ENCODE data around the gene DCC. TPM values are rescaled to one million over a fixed set of nuclear protein-coding genes. Genes with fewer than 3 reads are reported as not detected.

The DCC gene
- total RNA-seq, 1 experiment from 2014 or later = not detected

DNA sequence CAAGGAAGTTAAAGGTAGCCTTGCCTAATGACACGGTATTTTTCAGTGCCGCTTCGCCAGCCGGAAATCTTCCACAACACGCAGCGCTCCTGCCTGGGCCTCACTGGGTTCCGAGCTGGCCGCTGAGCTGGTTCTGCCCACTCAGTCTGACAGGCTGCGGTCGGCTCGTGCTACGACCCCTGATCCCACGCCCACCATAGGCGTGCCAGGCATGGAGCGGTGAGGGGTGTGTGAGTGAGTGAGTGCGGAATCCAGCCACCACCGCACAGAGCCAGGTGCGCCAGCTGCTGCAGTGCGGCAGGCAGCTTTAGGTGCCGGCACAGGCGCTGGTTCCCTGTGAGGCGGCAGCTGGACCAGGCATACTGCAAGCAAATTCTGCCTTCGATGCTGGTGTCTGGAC, 407.9 kb downstream of the DCC start:
- no peaks in the 10 kb centered on the region for H3K27me3 ChIP-seq (replicated peaks)
- no peak for DNase-seq (ENCODE audit: low read depth in 1 of 2, low spot score in 2 of 2)
- no peak overlapping the region for H3K27ac ChIP-seq
- no peaks in the 10 kb centered on the region for H3K4me1 ChIP-seq (replicated peaks)
- H3K4me3 ChIP-seq = no peak overlapping the region
- no peaks in the 10 kb centered on the region for H3K36me3 ChIP-seq
- H3K9me3 ChIP-seq (replicated peaks) = no peaks in the 10 kb centered on the region; the same call in 1 of the 2 replicates

DNA sequence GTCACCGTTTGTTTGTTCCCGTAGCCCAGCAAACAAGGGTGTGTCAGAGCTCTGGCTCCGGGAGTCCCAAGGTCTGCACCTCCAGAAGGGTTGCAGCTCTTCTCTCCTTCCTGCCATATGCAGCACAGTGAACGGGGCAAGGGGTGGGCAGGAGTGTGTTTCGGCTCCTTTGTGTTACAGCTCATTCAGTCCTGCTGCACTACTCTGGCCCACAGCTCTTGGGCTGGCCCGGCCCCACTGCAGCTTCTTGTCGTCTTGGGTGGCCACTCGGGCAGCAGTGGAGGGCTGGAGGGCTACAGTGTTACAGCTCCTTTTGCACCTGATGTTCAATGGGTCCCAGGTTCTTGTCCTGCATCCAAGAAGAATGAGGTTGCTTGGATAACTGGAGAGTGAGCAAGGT, 408.3 kb downstream of the DCC start:
- DNase-seq (ENCODE audit: low read depth in 1 of 2, low spot score in 2 of 2) = no peak
- Histone ChIP-seq H3K4me3 (no peak overlapping the region), H3K4me1 (replicated peaks) (no peaks in the 10 kb centered on the region), H3K9me3 (replicated peaks) (no peaks in the 10 kb centered on the region; the same call in 1 of the 2 replicates), H3K27me3 (replicated peaks) (no peaks in the 10 kb centered on the region), H3K36me3 (no peaks in the 10 kb centered on the region), H3K27ac (no peak overlapping the region)

DNA sequence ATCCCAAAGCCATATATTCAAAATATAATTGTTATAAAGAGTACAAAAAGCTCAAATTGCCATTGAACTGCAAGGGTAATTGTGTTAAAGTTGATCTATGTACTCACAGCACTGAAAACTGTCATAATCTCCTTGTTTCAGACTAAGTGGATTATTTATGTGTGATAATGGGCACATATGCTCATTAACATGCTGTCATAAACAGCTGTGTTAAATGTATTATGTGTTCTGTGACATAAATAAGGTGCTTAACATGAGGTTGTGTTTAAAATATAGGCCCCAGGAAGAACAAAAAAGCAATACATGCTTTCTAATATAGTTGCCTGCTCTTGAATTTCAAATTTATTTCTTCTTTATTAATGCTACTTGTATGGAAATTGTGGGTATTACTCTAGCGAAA, 409.5 kb downstream of the DCC start:
- H3K27ac ChIP-seq = no peak overlapping the region
- no peak for DNase-seq (ENCODE audit: low read depth in 1 of 2, low spot score in 2 of 2)
- no peaks in the 10 kb centered on the region for H3K27me3 ChIP-seq (replicated peaks)
- H3K4me1 ChIP-seq (replicated peaks) = no peaks in the 10 kb centered on the region
- no peaks in the 10 kb centered on the region; the same call in 1 of the 2 replicates for H3K9me3 ChIP-seq (replicated peaks)
- H3K36me3 ChIP-seq = no peaks in the 10 kb centered on the region
- no peak overlapping the region for H3K4me3 ChIP-seq

- Histone ChIP-seq H3K27me3 (replicated peaks) (no peaks in the 10 kb centered on the region), H3K9me3 (replicated peaks) (no peaks in the 10 kb centered on the region; the same call in 1 of the 2 replicates), H3K27ac (no peak overlapping the region), H3K4me3 (no peak overlapping the region), H3K36me3 (no peaks in the 10 kb centered on the region), H3K4me1 (replicated peaks) (no peaks in the 10 kb centered on the region)
- DNase-seq (ENCODE audit: low read depth in 1 of 2, low spot score in 2 of 2) = no peak
Observed at GRCh38 chr18:52750995-52751394, 411.0 kb downstream of the DCC start.

GRCh38 chr18:52764316-52764715, 424.3 kb downstream of the DCC start:
- Histone ChIP-seq H3K36me3 (no peaks in the 10 kb centered on the region), H3K4me3 (no peak overlapping the region), H3K4me1 (replicated peaks) (no peaks in the 10 kb centered on the region), H3K27ac (no peak overlapping the region), H3K27me3 (replicated peaks) (no peaks in the 10 kb centered on the region), H3K9me3 (replicated peaks) (no peaks in the 10 kb centered on the region)
- DNase-seq (ENCODE audit: low read depth in 1 of 2, low spot score in 2 of 2) = no peak

DNA sequence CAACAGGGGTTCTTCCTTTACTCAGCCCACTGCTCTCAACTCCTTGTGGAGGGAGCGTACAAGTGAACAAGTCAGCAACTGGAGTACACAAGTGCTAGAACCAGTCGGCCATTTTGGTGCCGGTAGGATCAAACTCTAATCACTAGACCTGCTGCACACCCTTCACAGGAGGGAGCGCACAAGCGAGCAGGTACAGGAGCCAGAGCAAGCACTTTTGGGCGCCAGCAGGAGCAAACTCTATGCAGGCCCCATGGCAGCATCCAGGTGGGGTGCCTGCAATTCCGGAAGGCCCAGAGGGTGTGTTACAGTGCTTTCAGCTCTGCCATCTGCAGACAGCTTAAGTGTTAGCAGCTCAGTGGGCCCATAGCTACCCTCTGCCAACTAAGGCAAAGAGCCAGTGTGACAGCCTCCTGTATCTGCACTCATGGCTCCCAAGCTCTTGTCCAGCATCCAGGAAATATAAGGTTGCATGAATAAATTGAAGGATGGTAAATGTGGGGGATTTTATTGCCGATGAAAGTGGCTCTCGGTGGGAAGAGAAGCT, 426.1 kb downstream of the DCC start:
- Histone ChIP-seq H3K27ac (no peak overlapping the region), H3K9me3 (replicated peaks) (no peaks in the 10 kb centered on the region)

GRCh38 chr18:52781113-52781512, 441.1 kb downstream of the DCC start:
- no peaks in the 10 kb centered on the region for H3K9me3 ChIP-seq (replicated peaks)
- no peak overlapping the region for H3K4me3 ChIP-seq
- DNase-seq (ENCODE audit: low read depth in 1 of 2, low spot score in 2 of 2) = no peak
- no peaks in the 10 kb centered on the region for H3K4me1 ChIP-seq (replicated peaks)
- H3K27me3 ChIP-seq (replicated peaks) = no peaks in the 10 kb centered on the region
- no peaks in the 10 kb centered on the region for H3K36me3 ChIP-seq
- no peak overlapping the region for H3K27ac ChIP-seq

More for the DNA sequence above, 426.1 kb downstream of the DCC start:
- Histone ChIP-seq H3K27me3 (replicated peaks) (no peaks in the 10 kb centered on the region), H3K4me3 (no peak overlapping the region), H3K4me1 (replicated peaks) (no peaks in the 10 kb centered on the region), H3K36me3 (no peaks in the 10 kb centered on the region)
- DNase-seq (ENCODE audit: low read depth in 1 of 2, low spot score in 2 of 2) = no peak

- Histone ChIP-seq H3K4me1 (replicated peaks) (no peaks in the 10 kb centered on the region), H3K27ac (no peak overlapping the region), H3K27me3 (replicated peaks) (no peaks in the 10 kb centered on the region), H3K9me3 (replicated peaks) (no peaks in the 10 kb centered on the region; the same call in none of the 2 replicates), H3K4me3 (no peak overlapping the region), H3K36me3 (no peaks in the 10 kb centered on the region)
- DNase-seq (ENCODE audit: low read depth in 1 of 2, low spot score in 2 of 2) = no peak
Observed at GRCh38 chr18:52791321-52791720, 451.3 kb downstream of the DCC start.

DNA sequence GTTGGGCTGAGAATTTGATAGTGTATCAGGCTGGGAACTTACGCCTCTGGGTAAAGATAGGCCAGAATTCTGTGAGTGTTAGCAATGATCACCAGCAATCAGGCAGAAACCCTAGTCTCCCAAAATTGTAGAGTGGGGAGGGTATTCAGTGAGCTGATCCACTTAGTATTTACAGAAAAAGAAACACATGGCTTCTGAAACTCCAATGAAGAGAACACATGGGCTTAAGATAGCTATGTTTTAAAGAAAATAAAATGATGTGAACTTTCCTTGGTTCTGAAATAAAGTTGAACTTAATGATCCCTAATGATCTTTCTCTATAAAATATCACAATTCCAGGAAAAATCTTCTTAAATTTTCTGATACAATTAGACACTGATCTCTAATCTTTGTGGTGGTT, 472.8 kb downstream of the DCC start:
- Histone ChIP-seq H3K9me3 (replicated peaks) (peaks cover 6% of the 10 kb centered on the region; the same call in 1 of the 2 replicates), H3K4me3 (no peak overlapping the region), H3K27me3 (replicated peaks) (no peaks in the 10 kb centered on the region), H3K36me3 (no peaks in the 10 kb centered on the region), H3K27ac (no peak overlapping the region), H3K4me1 (replicated peaks) (no peaks in the 10 kb centered on the region)
- DNase-seq (ENCODE audit: low read depth in 1 of 2, low spot score in 2 of 2) = no peak

DNA sequence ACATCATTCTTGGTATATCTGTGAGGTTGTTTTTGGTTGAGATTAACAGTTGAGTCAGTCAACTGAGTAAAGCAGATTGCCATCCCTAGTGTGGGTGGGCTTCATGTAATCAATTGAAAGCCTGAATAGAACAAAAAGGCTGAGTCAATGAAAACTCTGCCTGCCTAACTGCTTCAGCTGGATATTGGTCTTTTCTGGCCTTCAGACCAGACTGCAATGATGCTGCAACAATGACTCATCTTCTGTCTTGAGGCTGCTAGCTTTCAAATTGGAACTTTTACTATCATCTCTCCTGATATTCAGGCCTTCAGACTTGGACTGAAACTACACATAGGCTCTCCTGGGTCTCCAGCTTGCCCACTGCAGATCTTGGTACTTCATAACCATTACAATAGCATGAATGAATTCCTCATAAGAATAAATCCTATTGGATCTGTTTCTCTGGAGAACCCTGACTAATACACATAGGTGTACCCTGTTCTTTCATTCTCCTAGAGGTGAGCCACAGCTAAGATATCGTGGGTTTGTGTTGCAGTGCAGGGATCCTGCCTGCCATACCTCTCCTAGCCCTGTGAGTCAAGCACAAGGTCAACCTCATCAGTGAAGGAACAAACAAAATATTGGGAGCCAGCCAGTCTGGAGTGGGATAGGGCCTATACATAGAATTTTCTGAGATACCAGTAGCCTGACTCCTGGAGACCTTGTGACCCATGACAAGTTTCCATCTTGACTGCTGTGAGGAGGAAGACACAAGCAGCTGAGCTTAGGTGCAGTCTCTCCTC, 473.8 kb downstream of the DCC start:
- Histone ChIP-seq H3K9me3 (replicated peaks) (peaks cover 6% of the 10 kb centered on the region; the same call in 1 of the 2 replicates), H3K4me3 (no peak overlapping the region), H3K27me3 (replicated peaks) (no peaks in the 10 kb centered on the region), H3K27ac (no peak overlapping the region), H3K4me1 (replicated peaks) (no peaks in the 10 kb centered on the region), H3K36me3 (no peaks in the 10 kb centered on the region)
- DNase-seq (ENCODE audit: low read depth in 1 of 2, low spot score in 2 of 2) = no peak

GRCh38 chr18:52815651-52816050, 475.7 kb downstream of the DCC start:
- H3K4me1 ChIP-seq (replicated peaks) = no peaks in the 10 kb centered on the region
- H3K36me3 ChIP-seq = no peaks in the 10 kb centered on the region
- no peak overlapping the region for H3K4me3 ChIP-seq
- H3K27ac ChIP-seq = no peak overlapping the region
- no peak for DNase-seq (ENCODE audit: low read depth in 1 of 2, low spot score in 2 of 2)
- no peaks in the 10 kb centered on the region for H3K27me3 ChIP-seq (replicated peaks)
- H3K9me3 ChIP-seq (replicated peaks) = no peaks in the 10 kb centered on the region

DNA sequence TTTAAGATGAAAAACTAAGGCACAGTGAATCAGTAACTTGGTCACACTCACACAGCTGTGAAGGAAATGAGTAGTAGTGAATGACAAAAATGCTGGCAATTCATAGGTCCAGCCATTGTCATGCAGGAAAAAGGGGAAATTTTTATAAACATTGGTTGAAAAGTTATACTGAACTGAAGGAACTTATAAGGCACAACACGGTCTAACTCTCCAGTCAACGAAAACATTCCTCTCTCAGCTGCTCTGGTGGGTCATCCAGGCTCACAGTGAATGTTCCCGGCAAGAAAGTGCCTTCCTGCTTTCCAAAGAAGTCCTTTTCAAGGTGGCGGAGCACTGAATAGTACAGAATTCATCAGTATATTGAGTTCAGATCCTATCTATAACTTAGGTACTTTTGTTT, 476.1 kb downstream of the DCC start:
- no peak for DNase-seq (ENCODE audit: low read depth in 1 of 2, low spot score in 2 of 2)
- Histone ChIP-seq H3K27me3 (replicated peaks) (no peaks in the 10 kb centered on the region), H3K36me3 (no peaks in the 10 kb centered on the region), H3K4me3 (no peak overlapping the region), H3K4me1 (replicated peaks) (no peaks in the 10 kb centered on the region), H3K27ac (no peak overlapping the region), H3K9me3 (replicated peaks) (no peaks in the 10 kb centered on the region)

GRCh38 chr18:52822160-52822559, 482.2 kb downstream of the DCC start:
- no peaks in the 10 kb centered on the region for H3K36me3 ChIP-seq
- H3K27ac ChIP-seq = no peak overlapping the region
- H3K9me3 ChIP-seq (replicated peaks) = 0 out of 2 replicates have a peak, but pooled peaks cover 4% of the 10 kb centered on the region
- no peak for DNase-seq (ENCODE audit: low read depth in 1 of 2, low spot score in 2 of 2)
- H3K4me1 ChIP-seq (replicated peaks) = no peaks in the 10 kb centered on the region
- H3K27me3 ChIP-seq (replicated peaks) = no peaks in the 10 kb centered on the region
- no peak overlapping the region for H3K4me3 ChIP-seq

DNA sequence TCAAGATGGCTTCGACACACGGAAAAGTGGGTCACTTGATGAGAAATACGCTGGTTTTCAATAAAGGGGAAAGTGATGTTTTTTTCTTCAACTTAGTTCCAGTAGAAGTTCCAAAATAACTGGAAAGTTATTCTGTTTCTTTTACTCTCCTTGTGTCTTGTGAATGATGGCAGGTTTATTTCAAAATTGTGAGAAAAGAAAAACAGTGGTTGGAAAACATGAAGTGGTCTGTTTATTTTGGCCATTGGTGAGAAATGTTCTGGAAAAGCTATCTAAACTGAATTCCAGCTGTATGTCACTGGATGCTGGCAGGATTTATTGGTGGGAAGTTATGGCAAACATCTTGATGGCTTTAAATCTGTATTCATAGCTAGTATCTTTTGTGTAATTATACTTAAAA, 484.1 kb downstream of the DCC start:
- no peak overlapping the region for H3K27ac ChIP-seq
- H3K27me3 ChIP-seq (replicated peaks) = no peaks in the 10 kb centered on the region
- H3K9me3 ChIP-seq (replicated peaks) = 0 out of 2 replicates have a peak, but pooled peaks cover 4% of the 10 kb centered on the region
- no peaks in the 10 kb centered on the region for H3K36me3 ChIP-seq
- H3K4me1 ChIP-seq (replicated peaks) = no peaks in the 10 kb centered on the region
- no peak for DNase-seq (ENCODE audit: low read depth in 1 of 2, low spot score in 2 of 2)
- H3K4me3 ChIP-seq = no peak overlapping the region
